HCT116 (cell line): ENCODE measurements around the gene PLEKHA6. TPM values are rescaled to one million over a fixed set of nuclear protein-coding genes. Genes with fewer than 3 reads are reported as not detected.

Experiments
- ATAC-seq: fragments of 200-7000 bp; cut with Tn5 transposase; 2 replicates; pipeline ENCODE4 v1.9.1; 2020; ENCODE audit warnings: mild to moderate bottlenecking, moderate library complexity
- BruUV-seq: library from RNA; stranded (reverse); fragments of 400-500 nt; replicated peaks from 2 replicates; lab custom pipeline; 2021; lab: Mats Ljungman, UMichigan
- CTCF ChIA-PET: fragments of 300-600 bp; sonication (Branson Sonifier 250); formaldehyde crosslinking; loops from one replicate; lab custom pipeline; 2021; ENCODE audit warnings: antibody characterized with exemption; lab: Charles Lee
- POLR2A ChIA-PET: fragments of 300-600, 350-600 bp; sonication (Branson Sonifier 250); formaldehyde crosslinking; loops from one replicate; lab custom pipeline; 2021; ENCODE audit warnings: antibody characterized with exemption; lab: Charles Lee
- RAD21 ChIA-PET, 2 experiments: fragments of 300-600 bp; sonication (Branson Sonifier 250); formaldehyde crosslinking; loops; one replicate each; lab custom pipeline; 2023; ENCODE audit warnings: low total read pairs in 2 of 2; ENCODE audit not compliant: uncharacterized antibody in 2 of 2, unreplicated experiment in 2 of 2, low non-redundant PET in 1 of 2; lab: Charles Lee
- DNase-seq: peaks from one replicate; pipeline ENCODE4 v3.0.0-alpha.2; 2010; ENCODE audit warnings: low read depth, low spot score
- H2AFZ ChIP-seq: fragments of 200-600 bp; shearing (Covaris generic), sonication (generic); 2 replicates; pipeline ENCODE4 v1.6.1; 2017; ENCODE audit warnings: low read depth, mixed run types, mixed read lengths, antibody characterized with exemption, low read length; ENCODE audit not compliant: poor library complexity, severe bottlenecking
- H3K27ac ChIP-seq: 2 replicates; pipeline ENCODE4 v1.5.1; 2012; ENCODE audit warnings: low read depth, low read length
- H3K27me3 ChIP-seq: fragments of 200-600 bp; sonication (generic); 2 replicates; pipeline ENCODE4 v1.6.1; 2016; ENCODE audit warnings: mixed run types, low read length, mixed read lengths; ENCODE audit not compliant: insufficient read depth
- H3K36me3 ChIP-seq, 2 experiments: fragments of 200-500 bp in 1 of 2; fragments of 200-600 bp in 1 of 2; sonication (Bioruptor generic) in 1 of 2; sonication (generic) in 1 of 2; 2 replicates each; pipeline versions ENCODE4 v1.5.1 to v1.6.1; 2014 to 2016; ENCODE audit warnings: low read length in 2 of 2, inconsistent platforms in 1 of 2, mixed read lengths in 1 of 2, mixed run types in 1 of 2; ENCODE audit not compliant: insufficient read depth in 2 of 2, control insufficient read depth in 1 of 2
- H3K4me1 ChIP-seq, 2 experiments: fragments of 200-600 bp in 1 of 2; sonication (generic) in 1 of 2; 2 replicates each; pipeline versions ENCODE4 v1.5.1 to v1.6.1; 2012 to 2017; ENCODE audit warnings: low read length in 2 of 2, inconsistent platforms in 1 of 2, mild to moderate bottlenecking in 1 of 2, mixed read lengths in 1 of 2, mixed run types in 1 of 2, moderate library complexity in 1 of 2; ENCODE audit not compliant: insufficient read depth in 2 of 2, control insufficient read depth in 1 of 2
- H3K4me2 ChIP-seq: fragments of 200-600 bp; sonication (generic); 2 replicates; pipeline ENCODE4 v1.6.1; 2017; ENCODE audit warnings: mixed run types, low read length, mixed read lengths
- H3K4me3 ChIP-seq, 2 experiments: fragments of 200-600 bp in 1 of 2; sonication (generic) in 1 of 2; replicated peaks in 1 of 2; 2 replicates each; pipeline ENCODE4 v1.5.1; 2011 to 2016; ENCODE audit warnings: low read length in 2 of 2, control low read depth in 1 of 2, low read depth in 1 of 2, mild to moderate bottlenecking in 1 of 2, mixed read lengths in 1 of 2, mixed run types in 1 of 2
- H3K79me2 ChIP-seq: fragments of 200-600 bp; sonication (generic); 2 replicates; pipeline ENCODE4 v1.6.1; 2017; ENCODE audit warnings: mild to moderate bottlenecking, mixed run types, low read length, moderate library complexity, mixed read lengths; ENCODE audit not compliant: insufficient read depth
- H3K9ac ChIP-seq: fragments of 200-600 bp; sonication (generic); 2 replicates; pipeline ENCODE4 v1.6.1; 2016; ENCODE audit warnings: low read length, mixed read lengths
- H3K9me2 ChIP-seq: fragments of 200-600 bp; sonication (generic), shearing (Covaris generic); 2 replicates; pipeline ENCODE4 v1.6.1; 2017; ENCODE audit warnings: mixed run types, mild to moderate bottlenecking, moderate library complexity; ENCODE audit not compliant: insufficient read depth
- H3K9me3 ChIP-seq, 2 experiments: fragments of 200-500 bp in 1 of 2; fragments of 200-600 bp in 1 of 2; sonication (Bioruptor generic) in 1 of 2; sonication (generic) in 1 of 2; 2 replicates each; pipeline ENCODE4 v1.6.1; 2014 to 2017; ENCODE audit warnings: low read length in 2 of 2, mixed read lengths in 2 of 2, inconsistent platforms in 1 of 2, low read depth in 1 of 2, mild to moderate bottlenecking in 1 of 2, mixed run types in 1 of 2, moderate library complexity in 1 of 2; ENCODE audit not compliant: control insufficient read depth in 1 of 2, insufficient read depth in 1 of 2
- H4K20me1 ChIP-seq: fragments of 200-600 bp; sonication (generic), shearing (Covaris generic); 2 replicates; pipeline ENCODE4 v1.6.1; 2017; ENCODE audit warnings: mixed run types, mild to moderate bottlenecking, moderate library complexity; ENCODE audit not compliant: insufficient read depth
- CEBPB ChIP-seq: IDR thresholded peaks from 2 replicates; pipeline ENCODE4 v1.6.1; 2012; ENCODE audit warnings: low read depth
- EGR1 ChIP-seq: IDR thresholded peaks from 2 replicates; pipeline ENCODE4 v1.6.1; 2012; ENCODE audit warnings: low read depth
- EZH2 ChIP-seq: fragments of 200-600 bp; sonication (generic); IDR thresholded peaks from 2 replicates; pipeline ENCODE4 v1.6.1; 2017; ENCODE audit warnings: antibody characterized with exemption, mixed run types
- FOSL1 ChIP-seq: IDR thresholded peaks from 2 replicates; pipeline ENCODE4 v1.6.1; 2012; ENCODE audit warnings: low read depth
- POLR2A ChIP-seq: IDR thresholded peaks from 2 replicates; pipeline ENCODE4 v1.7.0; 2011; ENCODE audit warnings: borderline replicate concordance; ENCODE audit not compliant: insufficient read depth, insufficient read length; ENCODE audit errors: extremely low read depth
- POLR2AphosphoS5 ChIP-seq: IDR thresholded peaks from 2 replicates; pipeline ENCODE4 v1.6.1; 2011; ENCODE audit warnings: mild to moderate bottlenecking, low read depth, low read length, moderate library complexity
- ZNF274 ChIP-seq: fragments of 200-500 bp; sonication (Bioruptor generic); IDR thresholded peaks from 2 replicates; pipeline ENCODE4 v1.6.1; 2014; ENCODE audit warnings: mild to moderate bottlenecking, low read depth, low read length, inconsistent platforms
- intact Hi-C: fragments of 100-400 bp; cut with micrococcal nuclease; formaldehyde crosslinking; loops from 2 replicates; pipeline ENCODE4 v1.10.0; 2022
- total RNA-seq: library from RNA; stranded (reverse); gene quantifications from one replicate; pipeline ENCODE4 v1.2.1, GENCODE V29; 2021; ENCODE audit not compliant: unreplicated experiment
- TF ChIP-seq, protein P1 (sequence below): IDR thresholded peaks from 2 replicates; pipeline ENCODE4 v1.6.1; 2012; ENCODE audit warnings: low read depth
- TF ChIP-seq, protein P2 (sequence below): IDR thresholded peaks from 2 replicates; pipeline ENCODE4 v1.6.1; 2012

Gene PLEKHA6
- total RNA-seq, 1 experiment from 2014 or later, result 13.1 TPM

DNA sequence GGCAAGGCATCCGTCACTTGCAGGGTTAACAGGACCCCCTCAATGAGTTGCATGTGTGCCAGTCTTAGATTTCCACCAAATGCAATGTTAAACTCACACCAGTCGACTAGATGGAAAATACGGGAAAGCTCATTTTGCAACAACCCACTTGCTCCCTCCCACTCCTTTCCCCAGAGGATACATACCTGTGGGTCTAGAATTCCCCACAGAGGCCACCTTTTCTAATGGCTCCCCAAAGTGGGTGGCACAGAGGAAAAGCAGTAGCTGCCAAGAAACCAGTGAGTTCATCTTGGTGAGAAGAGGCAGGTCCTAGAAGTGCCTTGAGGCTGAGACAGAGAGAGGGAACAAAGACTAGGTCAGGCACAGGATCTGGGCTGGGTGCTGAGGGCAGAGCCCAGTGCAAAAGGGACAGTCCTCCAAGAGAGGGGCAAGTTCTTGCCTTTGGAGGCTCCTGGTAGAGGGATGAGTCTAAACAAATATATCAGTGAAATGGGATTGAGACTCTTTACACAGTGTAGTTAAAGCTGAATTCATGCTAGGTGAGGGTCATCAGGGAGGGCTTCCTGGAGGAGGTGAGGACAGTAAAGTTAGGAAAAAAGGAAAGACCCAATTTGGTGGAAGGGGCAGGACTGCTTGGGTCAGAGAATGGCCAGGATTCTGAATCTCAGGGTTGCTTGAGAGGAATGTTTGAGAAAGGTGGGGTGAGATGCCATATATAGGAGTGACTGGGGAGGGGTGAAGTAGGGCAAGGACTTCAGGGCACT, 167.0 kb downstream of the PLEKHA6 start:
- POLR2A ChIA-PET, result no interaction called here
- CTCF ChIA-PET, result interaction anchor here (1.4 kb wide), 1 partner anchor 20 kb away, joined by 4 read pairs; no protein-coding TSS in a partner anchor
- Histone ChIP-seq H3K9me3 (no peaks in the 10 kb centered on the region), H3K4me1 (peaks cover 0 to 25% of the 10 kb centered on the region in 2 experiments; a peak in 2 of 4 replicates), H3K27ac (no peak overlapping the region), H3K79me2 (no peaks in the 10 kb centered on the region), H3K27me3 (no peaks in the 10 kb centered on the region), H3K4me3 (no peak overlapping the region), H2AFZ (no peak overlapping the region), H3K36me3 (no peaks in the 10 kb centered on the region), H3K9ac (no peak overlapping the region), H4K20me1 (no peaks in the 10 kb centered on the region), H3K4me2 (no peak overlapping the region)
- intact Hi-C loops, result no loop called here
- RAD21 ChIA-PET, result no interaction called here
- no peak for DNase-seq
- no peak for ATAC-seq
- no TSS peak for BruUV-seq
- no peak for TF ChIP-seq CEBPB
- TF ChIP-seq, all 23 proteins: peak for 0
- H3K9me2 ChIP-seq, result no peaks in the 10 kb centered on the region

- H3K9ac ChIP-seq, result no peak overlapping the region
- H4K20me1 ChIP-seq, result no peaks in the 10 kb centered on the region
- no peaks in the 10 kb centered on the region for H3K27me3 ChIP-seq
- no peak overlapping the region for H3K4me3 ChIP-seq
- no peak overlapping the region for H2AFZ ChIP-seq
- no peaks in the 10 kb centered on the region for H3K79me2 ChIP-seq
- ChIA-PET CTCF (interaction anchor here (1.4 kb wide), 1 partner anchor 20 kb away, joined by 4 read pairs; no protein-coding TSS in a partner anchor), POLR2A (no interaction called here), RAD21 (no interaction called here)
- no peak overlapping the region for H3K4me2 ChIP-seq
- intact Hi-C loops, result no loop called here
- no peak overlapping the region for H3K27ac ChIP-seq
- H3K9me3 ChIP-seq, result no peaks in the 10 kb centered on the region
- no peaks in the 10 kb centered on the region for H3K36me3 ChIP-seq
- TF ChIP-seq, protein P1, sequence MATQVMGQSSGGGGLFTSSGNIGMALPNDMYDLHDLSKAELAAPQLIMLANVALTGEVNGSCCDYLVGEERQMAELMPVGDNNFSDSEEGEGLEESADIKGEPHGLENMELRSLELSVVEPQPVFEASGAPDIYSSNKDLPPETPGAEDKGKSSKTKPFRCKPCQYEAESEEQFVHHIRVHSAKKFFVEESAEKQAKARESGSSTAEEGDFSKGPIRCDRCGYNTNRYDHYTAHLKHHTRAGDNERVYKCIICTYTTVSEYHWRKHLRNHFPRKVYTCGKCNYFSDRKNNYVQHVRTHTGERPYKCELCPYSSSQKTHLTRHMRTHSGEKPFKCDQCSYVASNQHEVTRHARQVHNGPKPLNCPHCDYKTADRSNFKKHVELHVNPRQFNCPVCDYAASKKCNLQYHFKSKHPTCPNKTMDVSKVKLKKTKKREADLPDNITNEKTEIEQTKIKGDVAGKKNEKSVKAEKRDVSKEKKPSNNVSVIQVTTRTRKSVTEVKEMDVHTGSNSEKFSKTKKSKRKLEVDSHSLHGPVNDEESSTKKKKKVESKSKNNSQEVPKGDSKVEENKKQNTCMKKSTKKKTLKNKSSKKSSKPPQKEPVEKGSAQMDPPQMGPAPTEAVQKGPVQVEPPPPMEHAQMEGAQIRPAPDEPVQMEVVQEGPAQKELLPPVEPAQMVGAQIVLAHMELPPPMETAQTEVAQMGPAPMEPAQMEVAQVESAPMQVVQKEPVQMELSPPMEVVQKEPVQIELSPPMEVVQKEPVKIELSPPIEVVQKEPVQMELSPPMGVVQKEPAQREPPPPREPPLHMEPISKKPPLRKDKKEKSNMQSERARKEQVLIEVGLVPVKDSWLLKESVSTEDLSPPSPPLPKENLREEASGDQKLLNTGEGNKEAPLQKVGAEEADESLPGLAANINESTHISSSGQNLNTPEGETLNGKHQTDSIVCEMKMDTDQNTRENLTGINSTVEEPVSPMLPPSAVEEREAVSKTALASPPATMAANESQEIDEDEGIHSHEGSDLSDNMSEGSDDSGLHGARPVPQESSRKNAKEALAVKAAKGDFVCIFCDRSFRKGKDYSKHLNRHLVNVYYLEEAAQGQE, result no peak
- TF ChIP-seq POLR2A (no peak), CEBPB (no peak), EZH2 (no peak), ZNF274 (no peak), FOSL1 (no peak), POLR2AphosphoS5 (no peak), EGR1 (no peak)
- TF ChIP-seq, protein P2, sequence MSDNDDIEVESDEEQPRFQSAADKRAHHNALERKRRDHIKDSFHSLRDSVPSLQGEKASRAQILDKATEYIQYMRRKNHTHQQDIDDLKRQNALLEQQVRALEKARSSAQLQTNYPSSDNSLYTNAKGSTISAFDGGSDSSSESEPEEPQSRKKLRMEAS, result no peak
- no TSS peak for BruUV-seq
- H3K9me2 ChIP-seq, result no peaks in the 10 kb centered on the region
- ATAC-seq (no peak), DNase-seq (no peak)
- peaks cover 0 to 25% of the 10 kb centered on the region in 2 experiments; a peak in 2 of 4 replicates for H3K4me1 ChIP-seq
Observed at GRCh38 chr1:204192046-204192445, 167.7 kb downstream of the PLEKHA6 start.
